ENCODE data around the gene SULF2.
"Not testable (repeated sequence)": the region's sequence is repeated elsewhere in the genome, so short reads cannot be mapped to it uniquely, and the experiment has no call there.

SULF2 gene

DNA sequence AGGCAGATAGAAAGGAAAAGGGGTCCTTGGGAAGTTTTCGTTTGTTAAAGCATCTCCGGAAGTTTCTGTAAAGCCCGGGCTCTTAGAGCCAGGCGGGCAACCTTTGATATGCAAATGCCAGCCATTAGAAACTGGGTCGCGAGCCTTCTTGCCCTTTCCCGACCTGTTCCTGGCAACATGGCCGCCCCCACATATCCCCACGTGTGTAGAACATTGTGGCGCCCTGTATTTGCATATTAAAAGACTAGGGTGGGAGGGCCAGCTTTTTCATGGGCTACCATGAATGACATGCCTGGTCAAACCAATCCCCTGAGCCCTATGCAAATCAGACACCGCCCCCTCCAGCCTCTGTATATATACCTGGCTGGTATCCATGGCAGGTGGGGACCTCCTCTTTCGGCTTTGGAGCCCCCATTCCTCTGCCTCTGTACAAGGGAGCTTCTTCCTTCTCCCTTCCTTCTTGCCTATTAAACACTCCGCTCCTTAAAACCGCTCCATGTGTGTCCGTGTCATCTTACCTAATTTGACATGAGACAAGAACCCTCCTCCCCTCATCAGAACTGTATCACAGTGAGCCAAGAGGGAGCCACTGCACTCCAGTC, 19.0 kb upstream of the SULF2 start:
- DNase-seq = not testable (repeated sequence)

DNA sequence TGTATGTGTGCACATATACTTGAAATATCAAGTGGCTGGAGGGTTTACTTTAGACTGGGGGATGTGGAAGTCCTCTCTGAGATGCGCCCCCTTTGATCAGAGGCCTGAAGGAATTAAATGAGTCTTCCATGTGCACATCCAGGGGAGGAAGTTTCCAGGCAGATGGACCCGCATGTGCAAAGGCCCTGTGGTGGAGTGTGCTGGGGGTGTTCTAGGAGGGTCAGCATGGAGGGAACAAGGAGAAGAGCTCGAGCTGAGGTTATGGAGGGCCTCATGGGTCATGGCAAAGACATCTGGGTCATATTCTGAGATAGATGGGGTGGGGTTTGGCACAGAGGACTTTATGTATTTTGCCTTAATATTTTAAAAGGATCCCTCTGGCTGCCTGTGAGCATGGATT, 17.7 kb upstream of the SULF2 start:
- no peak for DNase-seq

- no peak for DNase-seq
Observed at GRCh38 chr20:47802226-47802920, 17.1 kb upstream of the SULF2 start.

DNA sequence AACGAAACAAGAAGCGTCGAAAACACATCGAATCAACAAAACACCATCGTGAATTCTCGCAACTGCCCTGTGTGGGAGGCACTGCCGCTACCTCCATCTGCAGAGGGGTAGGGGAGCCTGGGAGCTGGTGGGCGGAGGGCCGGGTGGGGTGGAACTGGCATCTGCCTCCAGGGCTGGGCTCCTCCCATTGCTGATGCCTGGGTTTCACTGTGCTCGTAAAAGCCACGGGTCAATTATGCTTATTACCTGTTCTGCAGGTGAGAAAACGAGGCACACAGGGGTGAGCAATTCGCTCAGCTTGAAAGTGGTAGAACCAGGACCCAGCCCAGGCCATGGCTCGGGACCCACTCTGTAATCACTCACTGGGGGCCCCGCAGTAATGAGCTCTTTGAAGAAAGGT, 16.5 kb upstream of the SULF2 start:
- no peak for DNase-seq

GRCh38 chr20:47801079-47801478, 15.8 kb upstream of the SULF2 start:
- no peak for DNase-seq

- no peak for DNase-seq
Observed at GRCh38 chr20:47800623-47801022, 15.3 kb upstream of the SULF2 start.

- DNase-seq = no peak
Observed at GRCh38 chr20:47799116-47799715, 13.9 kb upstream of the SULF2 start.

DNA sequence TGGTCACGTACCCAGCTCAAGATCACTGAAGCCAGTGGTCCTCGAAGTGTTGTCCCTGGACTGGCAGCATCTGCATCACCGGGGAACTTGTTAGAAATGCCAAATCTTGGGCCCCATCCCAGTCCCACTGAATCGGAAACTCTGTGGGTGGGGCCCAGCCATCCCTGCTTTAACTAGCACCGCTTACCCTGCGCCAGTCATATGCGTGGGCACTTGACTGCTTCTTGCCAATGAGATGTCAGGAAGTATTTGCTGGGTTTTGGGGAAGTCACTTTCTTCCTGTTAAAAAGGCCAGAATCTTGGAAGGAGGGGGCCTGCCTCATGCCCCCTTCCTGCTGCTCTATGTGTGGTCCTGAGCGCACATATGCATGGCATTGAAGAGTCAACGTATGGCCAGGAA, 11.7 kb upstream of the SULF2 start:
- DNase-seq = no peak

DNA sequence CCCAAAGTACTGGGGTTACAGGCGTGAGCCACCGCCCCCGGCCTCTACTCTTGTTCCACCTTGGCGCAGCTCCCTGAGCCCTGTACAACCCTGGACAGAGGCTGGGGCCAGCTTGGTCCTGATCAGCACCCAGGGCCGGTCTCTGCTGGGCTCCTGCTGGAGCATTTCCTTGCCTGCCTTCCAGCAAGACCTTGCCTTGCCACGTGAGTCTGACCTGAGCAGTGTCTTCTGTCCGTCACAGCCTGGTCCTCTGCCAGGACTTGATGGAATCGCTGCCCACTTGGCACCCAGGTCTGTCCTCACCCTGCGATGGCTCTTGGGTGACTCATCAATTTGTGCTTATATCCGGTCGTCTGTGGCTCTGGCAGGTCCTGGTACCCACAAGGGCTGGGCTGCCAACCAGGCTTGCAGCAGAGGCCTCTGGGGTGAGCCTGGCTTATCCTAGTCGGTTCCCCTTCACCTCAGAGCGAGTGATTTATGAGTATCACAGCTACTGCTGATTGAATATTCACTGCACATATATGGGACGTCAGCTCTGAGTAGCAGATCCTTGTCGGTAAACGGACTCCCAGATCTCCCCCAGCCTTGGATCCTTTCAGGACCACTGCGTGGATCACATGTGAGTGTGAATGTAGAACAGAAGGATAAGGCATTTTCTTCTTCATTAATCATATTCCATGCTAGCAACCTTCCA, 10.1 kb upstream of the SULF2 start:
- DNase-seq = no peak

DNA sequence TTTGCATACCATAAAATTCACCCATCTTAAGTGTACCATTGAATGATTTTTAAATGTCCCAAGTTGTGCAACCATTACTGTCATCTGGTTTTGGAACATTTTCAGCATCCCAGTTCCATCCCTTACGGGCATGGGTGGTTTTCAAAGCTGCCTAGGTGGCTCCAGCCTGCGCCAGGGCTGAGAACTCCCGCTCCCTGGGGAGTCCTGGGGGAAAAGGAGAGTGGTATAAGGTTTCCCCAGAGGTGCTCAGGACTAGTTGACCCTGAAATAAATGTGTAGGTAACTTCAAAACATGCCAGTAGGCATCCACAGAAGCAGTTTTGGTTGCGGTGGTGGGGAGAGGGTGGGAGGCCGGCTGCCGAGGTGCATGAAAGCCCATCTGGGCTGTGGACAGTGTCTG, 9.0 kb upstream of the SULF2 start:
- DNase-seq = not testable (repeated sequence)

GRCh38 chr20:47792021-47792618, 6.8 kb upstream of the SULF2 start:
- no peak for DNase-seq

DNA sequence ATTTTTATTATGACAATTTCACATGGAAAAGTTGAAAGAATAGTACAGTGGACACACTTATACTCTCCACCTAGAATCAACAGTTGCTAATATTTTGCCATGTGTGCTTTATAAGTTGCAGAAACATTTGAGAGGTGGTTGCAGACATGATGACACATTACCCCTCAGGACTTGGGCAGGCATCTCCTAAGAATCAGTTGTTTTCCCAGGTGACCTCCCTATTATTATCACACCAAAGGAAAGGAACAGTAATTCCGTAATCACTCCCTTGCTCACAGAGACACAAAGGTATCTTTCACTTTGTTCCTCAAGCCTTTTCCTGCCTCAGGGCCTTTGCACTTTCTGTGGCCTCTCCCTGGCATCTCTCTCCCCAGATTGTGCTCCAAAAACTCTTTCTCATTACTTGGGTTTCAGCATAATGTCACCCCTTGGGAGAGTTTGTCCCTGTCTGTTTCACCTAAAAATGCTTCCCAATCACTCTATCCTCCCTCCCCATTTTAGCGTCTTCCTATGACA, 5.9 kb upstream of the SULF2 start:
- DNase-seq = no peak

DNA sequence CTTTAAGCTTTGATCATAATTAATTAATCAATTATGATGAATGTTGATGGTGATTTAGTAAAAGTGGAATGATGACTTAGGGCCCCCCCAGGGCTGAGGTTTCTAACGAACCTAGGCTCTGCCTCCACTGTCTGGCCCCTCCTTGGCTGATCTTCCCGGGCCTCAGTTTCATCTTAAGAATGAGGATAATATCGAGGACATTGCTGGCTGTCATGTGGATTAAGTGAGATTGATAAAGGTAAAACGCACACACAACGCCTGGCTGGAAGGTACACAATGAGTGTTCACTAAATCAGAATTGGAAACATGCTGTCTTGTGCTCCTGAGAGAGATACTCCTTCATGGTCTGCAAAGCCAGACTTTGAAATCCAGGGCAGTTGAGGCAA, 5.3 kb upstream of the SULF2 start:
- DNase-seq = no peak

- DNase-seq = no peak
Observed at GRCh38 chr20:47789764-47790579, 4.7 kb upstream of the SULF2 start.

DNA sequence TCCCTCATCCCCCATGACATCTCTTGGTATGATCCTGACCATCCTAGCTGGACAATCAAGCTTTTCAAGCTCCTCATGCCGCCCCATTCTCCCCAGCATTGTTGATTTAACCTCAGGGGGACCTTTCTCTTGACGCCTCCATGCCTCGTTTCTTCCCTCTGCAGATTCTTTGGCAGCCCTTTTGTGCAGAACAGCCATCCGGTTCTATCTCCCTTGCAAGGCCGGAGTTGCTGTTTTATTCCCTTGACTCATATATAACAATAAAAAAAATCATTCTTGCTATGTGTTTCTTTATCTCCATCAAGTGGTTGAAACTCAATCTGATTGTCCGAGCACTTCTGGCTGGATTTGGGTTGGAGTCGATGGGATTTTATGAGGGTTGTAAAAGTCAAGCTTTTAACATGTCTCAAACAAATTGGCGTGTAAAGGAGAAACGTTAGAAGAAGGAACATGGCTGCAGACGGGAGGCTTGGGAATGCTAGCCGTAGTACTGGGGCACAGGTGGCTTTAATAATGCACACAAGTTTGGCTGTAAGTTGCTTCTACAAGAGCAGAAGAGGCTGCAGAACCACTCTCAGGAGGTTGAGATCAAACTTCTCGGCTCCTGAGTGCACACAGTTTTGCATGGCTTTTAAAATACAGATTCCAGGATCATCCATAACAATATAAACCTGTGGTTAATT, 3.9 kb upstream of the SULF2 start:
- no peak for DNase-seq

GRCh38 chr20:47788741-47789080, 3.4 kb upstream of the SULF2 start:
- DNase-seq = no peak

DNA sequence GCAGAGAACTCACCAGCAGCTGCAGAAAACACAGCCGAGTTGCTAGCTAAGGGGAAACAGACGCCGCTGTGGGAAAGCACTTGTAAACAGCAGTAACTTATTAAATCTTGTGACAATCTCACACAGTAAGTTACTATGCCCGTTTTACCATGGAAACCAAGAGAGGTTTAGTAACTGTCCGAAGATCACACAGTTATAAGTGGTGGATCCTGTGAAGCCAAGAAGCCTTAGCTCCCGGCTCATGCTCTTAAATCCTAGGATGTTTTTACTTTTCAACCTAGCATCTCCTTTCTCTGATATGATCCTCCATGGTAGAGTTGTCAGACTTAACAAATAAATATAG, 1.5 kb upstream of the SULF2 start:
- DNase-seq = no peak

GRCh38 chr20:47785854-47786764, 828 bp upstream of the SULF2 start:
- no peak for DNase-seq

- no peak for DNase-seq
Observed at GRCh38 chr20:47784599-47785310, 526 bp downstream of the SULF2 start.
